Left hindlimb (tissue), 1 donor: Measurements from ENCODE around the gene GDPD5.
A peak's percentile ranks its signal among the peaks of the same experiment; 100 is the strongest.

Experiments
- DNase-seq: peaks from one replicate; pipeline ENCODE4 v3.0.0-alpha.2; 2018

The GDPD5 gene

GRCh38 chr11:75471176-75471973 is 54.4 kb downstream of the GDPD5 start:
- DNase-seq, result no peak

GRCh38 chr11:75470476-75471080 is 55.2 kb downstream of the GDPD5 start:
- DNase-seq, result no peak

- no peak for DNase-seq
Observed at GRCh38 chr11:75469785-75470405, 55.8 kb downstream of the GDPD5 start.

- DNase-seq, result peak; percentile 58
Observed at GRCh38 chr11:75468534-75469340, 57.0 kb downstream of the GDPD5 start.

- no peak for DNase-seq
Observed at GRCh38 chr11:75467881-75468280, 57.9 kb downstream of the GDPD5 start.

- DNase-seq, result no peak
Observed at GRCh38 chr11:75467311-75467710, 58.4 kb downstream of the GDPD5 start.

- no peak for DNase-seq
Observed at GRCh38 chr11:75465701-75466531, 59.8 kb downstream of the GDPD5 start.

GRCh38 chr11:75463106-75463774 is 62.5 kb downstream of the GDPD5 start:
- no peak for DNase-seq

GRCh38 chr11:75462117-75462653 is 63.6 kb downstream of the GDPD5 start:
- no peak for DNase-seq

GRCh38 chr11:75461151-75461550 is 64.6 kb downstream of the GDPD5 start:
- DNase-seq, result no peak

GRCh38 chr11:75456596-75457183 is 69.1 kb downstream of the GDPD5 start:
- no peak for DNase-seq

- DNase-seq, result no peak
Observed at GRCh38 chr11:75454987-75455386, 70.8 kb downstream of the GDPD5 start.

GRCh38 chr11:75453916-75454655 is 71.7 kb downstream of the GDPD5 start:
- no peak for DNase-seq

- DNase-seq, result no peak
Observed at GRCh38 chr11:75450826-75451821, 74.6 kb downstream of the GDPD5 start.

- DNase-seq, result no peak
Observed at GRCh38 chr11:75450236-75450635, 75.5 kb downstream of the GDPD5 start.

GRCh38 chr11:75449776-75450175 is 76.0 kb downstream of the GDPD5 start:
- DNase-seq, result no peak

- DNase-seq, result no peak
Observed at GRCh38 chr11:75449271-75449670, 76.5 kb downstream of the GDPD5 start.

GRCh38 chr11:75447415-75447814 is 78.3 kb downstream of the GDPD5 start:
- DNase-seq, result no peak
